Retina (tissue), 1 donor: Measurements from ENCODE around the gene ACO1.
A peak's percentile ranks its signal among the peaks of the same experiment; 100 is the strongest.
"Not testable (repeated sequence)": the region's sequence is repeated elsewhere in the genome, so short reads cannot be mapped to it uniquely, and the experiment has no call there.

ENCODE experiments used
- DNase-seq: peaks from one replicate; pipeline ENCODE4 v3.0.0-alpha.2; 2016

ACO1 gene

GRCh38 chr9:32384364-32385151 lies at the start of gene ACO1:
Gene ACO1, plus strand, starts transcription at chr9:32384643. Its CDS starts 20,864 bp downstream, at chr9:32405507.
- DNase-seq, result peak; percentile 93

GRCh38 chr9:32334916-32335895 lies 49.2 kb upstream of the ACO1 start:
- no peak for DNase-seq

- no peak for DNase-seq
Measured at GRCh38 chr9:32339424-32339823, 45.0 kb upstream of the ACO1 start.

- no peak for DNase-seq
Measured at GRCh38 chr9:32340361-32340760, 44.1 kb upstream of the ACO1 start.

GRCh38 chr9:32344551-32345182 lies 39.8 kb upstream of the ACO1 start:
- DNase-seq, result no peak

- DNase-seq, result no peak
Measured at GRCh38 chr9:32345243-32345642, 39.2 kb upstream of the ACO1 start.

GRCh38 chr9:32347571-32347970 lies 36.9 kb upstream of the ACO1 start:
- no peak for DNase-seq

- DNase-seq, result peak; percentile 29
Measured at GRCh38 chr9:32348106-32348695, 36.2 kb upstream of the ACO1 start.

GRCh38 chr9:32349013-32349412 lies 35.4 kb upstream of the ACO1 start:
- DNase-seq, result peak; percentile 50

- no peak for DNase-seq
Measured at GRCh38 chr9:32350682-32351081, 33.8 kb upstream of the ACO1 start.

GRCh38 chr9:32351845-32352244 lies 32.6 kb upstream of the ACO1 start:
- DNase-seq, result no peak

- not testable (repeated sequence) for DNase-seq
Measured at GRCh38 chr9:32353476-32353875, 31.0 kb upstream of the ACO1 start.

- no peak for DNase-seq
Measured at GRCh38 chr9:32359452-32359851, 25.0 kb upstream of the ACO1 start.

- DNase-seq, result no peak
Measured at GRCh38 chr9:32360983-32361673, 23.3 kb upstream of the ACO1 start.

- no peak for DNase-seq
Measured at GRCh38 chr9:32371279-32371678, 13.2 kb upstream of the ACO1 start.

- no peak for DNase-seq
Measured at GRCh38 chr9:32371679-32372078, 12.8 kb upstream of the ACO1 start.

- no peak for DNase-seq
Measured at GRCh38 chr9:32376285-32376684, 8.2 kb upstream of the ACO1 start.

- DNase-seq, result peak; percentile 50
Measured at GRCh38 chr9:32378496-32378895, 5.9 kb upstream of the ACO1 start.

GRCh38 chr9:32378993-32379729 lies 5.3 kb upstream of the ACO1 start:
- peak; percentile 64 for DNase-seq

GRCh38 chr9:32380944-32381343 lies 3.5 kb upstream of the ACO1 start:
- no peak for DNase-seq

GRCh38 chr9:32382565-32383320 lies 1.7 kb upstream of the ACO1 start:
- DNase-seq, result no peak
